NCI-H2171 (cell line): ENCODE data around the gene BCR.
"Not testable (repeated sequence)": the region's sequence is repeated elsewhere in the genome, so short reads cannot be mapped to it uniquely, and the experiment has no call there.

ENCODE experiments used
- DNase-seq: peaks from one replicate; lab custom pipeline; 2025; lab: John Stamatoyannopoulos, UW

BCR gene

GRCh38 chr22:23180301-23180892 is at the start of gene BCR:
Gene BCR (plus strand): TSS chr22:23180509. CDS start chr22:23180961, 452 bp downstream.
- peak; percentile 41 for DNase-seq

GRCh38 chr22:23130697-23131096 is 49.6 kb upstream of the BCR start:
- no peak for DNase-seq

- DNase-seq: no peak
Measured at GRCh38 chr22:23131931-23132330, 48.4 kb upstream of the BCR start.

- no peak for DNase-seq
Measured at GRCh38 chr22:23132376-23133091, 47.8 kb upstream of the BCR start.

- no peak for DNase-seq
Measured at GRCh38 chr22:23133922-23134321, 46.4 kb upstream of the BCR start.

- not testable (repeated sequence) for DNase-seq
Measured at GRCh38 chr22:23136991-23137390, 43.3 kb upstream of the BCR start.

- no peak for DNase-seq
Measured at GRCh38 chr22:23137468-23137867, 42.8 kb upstream of the BCR start.

- no peak for DNase-seq
Measured at GRCh38 chr22:23137905-23138561, 42.3 kb upstream of the BCR start.

- peak; percentile 20 for DNase-seq
Measured at GRCh38 chr22:23138584-23139435, 41.5 kb upstream of the BCR start.

- no peak for DNase-seq
Measured at GRCh38 chr22:23140385-23140784, 39.9 kb upstream of the BCR start.

GRCh38 chr22:23142546-23143105 is 37.7 kb upstream of the BCR start:
- DNase-seq: no peak

- DNase-seq: no peak
Measured at GRCh38 chr22:23143119-23143518, 37.2 kb upstream of the BCR start.

GRCh38 chr22:23144432-23144831 is 35.9 kb upstream of the BCR start:
- DNase-seq: no peak

GRCh38 chr22:23144932-23145877 is 35.1 kb upstream of the BCR start, which contains the start of gene RAB36:
Gene RAB36 (plus strand): TSS chr22:23145477. CDS start chr22:23146617, 1,140 bp downstream.
- peak; percentile 99 for DNase-seq

- DNase-seq: no peak
Measured at GRCh38 chr22:23145878-23146470, 34.3 kb upstream of the BCR start.

- DNase-seq: no peak
Measured at GRCh38 chr22:23146478-23147205, 33.7 kb upstream of the BCR start.

GRCh38 chr22:23147617-23148387 is 32.5 kb upstream of the BCR start:
- no peak for DNase-seq

- DNase-seq: no peak
Measured at GRCh38 chr22:23149743-23150238, 30.5 kb upstream of the BCR start.

GRCh38 chr22:23150762-23151161 is 29.5 kb upstream of the BCR start:
- no peak for DNase-seq
